ENCODE results near the gene EPHB1. TPM values are rescaled to one million over a fixed set of nuclear protein-coding genes. Genes with fewer than 3 reads are reported as not detected.

The EPHB1 gene
- total and polyA plus RNA-seq, 2 donors (not counting 3 experiments of a cell fraction or from before 2014, with no cell fraction given) = 1.3 to 5.2 TPM

- no TSS peak for BruUV-seq (replicated peaks)
- H3K79me2 ChIP-seq (ENCODE audit: control insufficient read depth, insufficient read depth, low read length) = no peaks in the 10 kb centered on the region
- intact Hi-C loops (cut with micrococcal nuclease) (no loop called here), dilution Hi-C loops (cut with MboI; ENCODE audit: extremely low pct_ligation_motif_present, low sequenced_read_pairs) (no loop called here)
- H3K9ac ChIP-seq (replicated peaks; ENCODE audit: extremely low read depth, insufficient read depth, low read length) = no peak overlapping the region
- ChIA-PET CTCF (no interaction called here), POLR2A (no interaction called here)
- no peaks in the 10 kb centered on the region for H3K9me3 ChIP-seq (replicated peaks; ENCODE audit: control insufficient read depth, insufficient read depth, low read length)
- TF ChIP-seq POLR2AphosphoS5 (IDR thresholded peaks at IDR 0.05; ENCODE audit: insufficient read depth, low read depth, low read length) = no peak
- TF ChIP-seq MYC (IDR thresholded peaks at IDR 0.05; ENCODE audit: low read depth, low read length) = no peak
- TF ChIP-seq EZH2 (IDR thresholded peaks at IDR 0.05; ENCODE audit: borderline replicate concordance, low read depth, low read length, severe bottlenecking) = no peak
- TF ChIP-seq GATA2 (IDR thresholded peaks at IDR 0.05; ENCODE audit: insufficient read depth, insufficient read length, low read depth, low read length) = no peak
- TF ChIP-seq MAX (IDR thresholded peaks at IDR 0.05; ENCODE audit: insufficient read depth, insufficient read length) = no peak
- TF ChIP-seq POLR2A (IDR thresholded peaks at IDR 0.05; ENCODE audit: low read depth, low read length) = no peak
- TF ChIP-seq CTCF (IDR thresholded peaks at IDR 0.05; ENCODE audit: extremely low read depth in 1 of 2, insufficient read depth in 1 of 2, low read depth in 1 of 2, low read length in 2 of 2) = no peak
- no peak for TF ChIP-seq JUN (IDR thresholded peaks at IDR 0.05; ENCODE audit: borderline replicate concordance, insufficient read depth, insufficient read length, low read depth)
- TF ChIP-seq FOS (IDR thresholded peaks at IDR 0.05; ENCODE audit: borderline replicate concordance, insufficient read depth, low read length) = no peak
- H3K9me1 ChIP-seq (replicated peaks; ENCODE audit: control insufficient read depth, extremely low read depth, insufficient read depth, low read length) = no peaks in the 10 kb centered on the region
- H3K27ac ChIP-seq (ENCODE audit: insufficient read depth, low read depth, low read length) = no peak overlapping the region
- no peak overlapping the region for H3K4me3 ChIP-seq (replicated peaks in 1 of 3; ENCODE audit: insufficient read depth in 1 of 3, low read depth in 1 of 3, low read length in 3 of 3)
- FAIRE-seq (no peak), DNase-seq (ENCODE audit: low read depth, low spot score) (no peak)
- no peak overlapping the region for H2AFZ ChIP-seq (ENCODE audit: low read depth, low read length)
- H3K36me3 ChIP-seq (ENCODE audit: control insufficient read depth in 2 of 2, extremely low read depth in 1 of 2, insufficient read depth in 2 of 2, low read length in 2 of 2) = no peaks in the 10 kb centered on the region
- H3K27me3 ChIP-seq (ENCODE audit: control insufficient read depth in 2 of 2, insufficient read depth in 2 of 2, low read length in 2 of 2) = no peaks in the 10 kb centered on the region
- no peaks in the 10 kb centered on the region for H4K20me1 ChIP-seq (replicated peaks; ENCODE audit: control insufficient read depth, extremely low read depth, insufficient read depth, low read length)
- no peaks in the 10 kb centered on the region for H3K4me1 ChIP-seq (ENCODE audit: control insufficient read depth, extremely low read depth, insufficient read depth, low read length)
- no peak overlapping the region for H3K4me2 ChIP-seq (ENCODE audit: insufficient read depth, low read length)
Observed at GRCh38 chr3:134916276-134916961, 121.4 kb downstream of the EPHB1 start.
